OCI-LY7 (cell line): Measurements from ENCODE around the gene DAB2IP. TPM values are rescaled to one million over a fixed set of nuclear protein-coding genes. Genes with fewer than 3 reads are reported as not detected.

Experiments
- BruUV-seq: library from RNA; stranded (reverse); fragments of 400-500 nt; replicated peaks from 2 replicates; lab custom pipeline; 2021; lab: Mats Ljungman, UMichigan
- CTCF ChIA-PET: fragments of 300-600 bp; sonication (Branson Sonifier 250); formaldehyde crosslinking; loops from one replicate; lab custom pipeline; 2022; ENCODE audit warnings: antibody characterized with exemption; ENCODE audit not compliant: unreplicated experiment; lab: Charles Lee
- POLR2A ChIA-PET: fragments of 300-600 bp; sonication (Branson Sonifier 250); formaldehyde crosslinking; loops from one replicate; lab custom pipeline; 2022; ENCODE audit warnings: antibody characterized with exemption; lab: Charles Lee
- DNase-seq: peaks from one replicate; pipeline ENCODE4 v3.0.0-alpha.2; 2015; ENCODE audit warnings: low spot score
- H2AFZ ChIP-seq: fragments of 200-600 bp; sonication (generic), shearing (Covaris generic); 2 replicates; pipeline ENCODE4 v1.6.1; 2014; ENCODE audit warnings: mild to moderate bottlenecking, antibody characterized with exemption, low read length, moderate library complexity
- H3K27ac ChIP-seq: fragments of 200-600 bp; sonication (generic); 2 replicates; pipeline ENCODE4 v1.5.1; 2014; ENCODE audit warnings: mixed run types, low read depth, mild to moderate bottlenecking, moderate library complexity, low read length, inconsistent platforms; ENCODE audit not compliant: poor library complexity, severe bottlenecking
- H3K36me3 ChIP-seq: fragments of 200-600 bp; sonication (generic); 2 replicates; pipeline ENCODE4 v1.6.1; 2014; ENCODE audit warnings: mild to moderate bottlenecking, antibody characterized with exemption, low read length, moderate library complexity, mixed read lengths; ENCODE audit not compliant: insufficient read depth
- H3K4me1 ChIP-seq: fragments of 200-600 bp; sonication (generic); 2 replicates; pipeline ENCODE4 v1.5.1; 2014; ENCODE audit warnings: mild to moderate bottlenecking, low read length; ENCODE audit not compliant: insufficient read depth, poor library complexity, severe bottlenecking
- H3K4me2 ChIP-seq: fragments of 200-600 bp; sonication (generic); 2 replicates; pipeline ENCODE4 v1.6.1; 2014; ENCODE audit warnings: mild to moderate bottlenecking, low read length
- H3K4me3 ChIP-seq: fragments of 200-600 bp; sonication (generic); 2 replicates; pipeline ENCODE4 v1.5.1; 2014; ENCODE audit warnings: mild to moderate bottlenecking, low read depth, low read length; ENCODE audit not compliant: poor library complexity, severe bottlenecking
- H3K79me2 ChIP-seq: fragments of 200-600 bp; sonication (generic); 2 replicates; pipeline ENCODE4 v1.6.1; 2016; ENCODE audit warnings: low read depth, mild to moderate bottlenecking, low read length, moderate library complexity, mixed read lengths; ENCODE audit not compliant: insufficient read depth
- H3K9me2 ChIP-seq: fragments of 200-600 bp; sonication (generic); 2 replicates; pipeline ENCODE4 v1.6.1; 2016; ENCODE audit warnings: mild to moderate bottlenecking, low read length, mixed read lengths; ENCODE audit not compliant: insufficient read depth
- H3K9me3 ChIP-seq: fragments of 200-600 bp; sonication (generic); 2 replicates; pipeline ENCODE4 v1.6.1; 2014; ENCODE audit warnings: mild to moderate bottlenecking, mixed run types, low read length, mixed read lengths
- H4K20me1 ChIP-seq: fragments of 200-600 bp; sonication (generic); 2 replicates; pipeline ENCODE4 v1.6.1; 2014; ENCODE audit warnings: mild to moderate bottlenecking, antibody characterized with exemption, low read length, moderate library complexity, mixed read lengths; ENCODE audit not compliant: insufficient read depth
- EZH2phosphoT487 ChIP-seq: fragments of 200-600 bp; sonication (generic); IDR thresholded peaks from 2 replicates; pipeline ENCODE4 v1.6.1; 2018; ENCODE audit warnings: low read depth, borderline replicate concordance, mild to moderate bottlenecking, mixed run types, antibody characterized with exemption, low read length, moderate library complexity, mixed read lengths
- intact Hi-C: fragments of 100-400 bp; cut with micrococcal nuclease; formaldehyde crosslinking; loops from one replicate; pipeline ENCODE4 v1.10.0; 2022; ENCODE audit not compliant: unreplicated experiment
- total RNA-seq, 2 experiments: library from RNA; depleted of rRNA in 1 of 2; stranded (reverse); fragments of >200 nt in 1 of 2; shearing (Covaris generic) in 1 of 2; gene quantifications; 2 replicates each; pipeline ENCODE4 v1.2.3, GENCODE V29; 2014 to 2022
- TF ChIP-seq, protein P1 (sequence below): fragments of 200-600 bp; sonication (generic); conservative IDR thresholded peaks from 2 replicates; pipeline ENCODE4 v1.5.1; 2014; ENCODE audit warnings: mild to moderate bottlenecking, antibody characterized with exemption, low read length, moderate library complexity, mixed read lengths

Gene DAB2IP
- total RNA-seq, 2 experiments from 2014 or later = 3.9 to 11.1 TPM

DNA sequence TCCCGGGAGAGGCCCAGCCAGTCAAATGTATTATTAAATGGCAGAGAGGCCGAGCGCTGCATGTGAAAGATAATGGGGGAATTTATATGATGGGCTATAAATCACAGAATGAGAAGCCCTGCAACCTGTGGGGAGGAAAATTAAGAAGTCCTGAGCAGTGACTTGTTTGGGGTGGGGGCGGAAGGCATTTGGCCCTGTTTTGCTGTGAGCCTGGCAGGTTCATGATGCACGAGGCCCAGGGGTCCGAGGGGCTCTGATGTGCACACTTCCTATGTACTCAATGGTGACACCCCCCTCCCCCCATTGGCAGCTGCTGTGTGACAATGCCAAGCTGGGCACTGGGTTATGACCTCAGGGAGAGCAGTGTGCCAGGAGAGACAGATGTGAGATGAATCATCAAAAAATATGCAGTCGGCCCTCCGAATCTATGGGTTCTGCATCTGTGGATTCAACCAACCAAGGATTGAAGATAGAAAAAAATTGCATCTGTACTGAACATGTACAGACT is 13.7 kb upstream of the DAB2IP start:
- Histone ChIP-seq H3K4me2 (no peak overlapping the region), H3K9me3 (no peaks in the 10 kb centered on the region), H3K4me1 (peaks cover 7% of the 10 kb centered on the region), H3K36me3 (no peaks in the 10 kb centered on the region), H3K4me3 (no peak overlapping the region), H4K20me1 (no peaks in the 10 kb centered on the region), H3K27ac (no peak overlapping the region), H3K79me2 (no peaks in the 10 kb centered on the region), H2AFZ (no peak overlapping the region), H3K9me2 (no peaks in the 10 kb centered on the region)
- intact Hi-C loops = no loop called here
- TF ChIP-seq, protein P1, sequence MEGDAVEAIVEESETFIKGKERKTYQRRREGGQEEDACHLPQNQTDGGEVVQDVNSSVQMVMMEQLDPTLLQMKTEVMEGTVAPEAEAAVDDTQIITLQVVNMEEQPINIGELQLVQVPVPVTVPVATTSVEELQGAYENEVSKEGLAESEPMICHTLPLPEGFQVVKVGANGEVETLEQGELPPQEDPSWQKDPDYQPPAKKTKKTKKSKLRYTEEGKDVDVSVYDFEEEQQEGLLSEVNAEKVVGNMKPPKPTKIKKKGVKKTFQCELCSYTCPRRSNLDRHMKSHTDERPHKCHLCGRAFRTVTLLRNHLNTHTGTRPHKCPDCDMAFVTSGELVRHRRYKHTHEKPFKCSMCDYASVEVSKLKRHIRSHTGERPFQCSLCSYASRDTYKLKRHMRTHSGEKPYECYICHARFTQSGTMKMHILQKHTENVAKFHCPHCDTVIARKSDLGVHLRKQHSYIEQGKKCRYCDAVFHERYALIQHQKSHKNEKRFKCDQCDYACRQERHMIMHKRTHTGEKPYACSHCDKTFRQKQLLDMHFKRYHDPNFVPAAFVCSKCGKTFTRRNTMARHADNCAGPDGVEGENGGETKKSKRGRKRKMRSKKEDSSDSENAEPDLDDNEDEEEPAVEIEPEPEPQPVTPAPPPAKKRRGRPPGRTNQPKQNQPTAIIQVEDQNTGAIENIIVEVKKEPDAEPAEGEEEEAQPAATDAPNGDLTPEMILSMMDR = no peak
- no peak for TF ChIP-seq EZH2phosphoT487
- POLR2A ChIA-PET = no interaction called here
- no peak for DNase-seq
- BruUV-seq = no TSS peak
- CTCF ChIA-PET = interaction anchor here (0.6 kb wide), 1 partner anchor 51 kb away, joined by 14 read pairs; no protein-coding TSS in a partner anchor

DNA sequence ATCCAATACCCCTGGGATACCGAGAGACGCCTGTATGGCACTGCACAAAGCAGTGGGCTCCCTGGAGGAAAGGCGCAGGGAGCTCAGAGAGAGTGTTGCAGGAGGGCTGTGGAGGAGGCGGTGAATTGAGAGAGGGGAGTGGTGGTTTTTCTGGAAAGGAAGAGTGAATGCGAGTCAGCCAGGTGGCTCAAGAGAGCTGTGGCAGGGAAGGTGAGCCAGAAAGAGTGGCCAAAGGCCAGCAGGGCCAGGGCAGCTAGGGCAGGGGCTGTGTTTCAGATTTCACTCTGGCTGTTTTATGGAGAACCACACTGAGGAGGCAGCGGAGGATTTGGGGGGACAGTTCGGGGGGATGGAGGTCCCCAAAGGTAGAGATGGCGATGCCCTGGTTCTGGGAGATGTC is 13.0 kb upstream of the DAB2IP start:
- Histone ChIP-seq H3K9me3 (no peaks in the 10 kb centered on the region), H3K4me3 (no peak overlapping the region), H2AFZ (no peak overlapping the region), H3K36me3 (no peaks in the 10 kb centered on the region), H4K20me1 (no peaks in the 10 kb centered on the region), H3K4me2 (no peak overlapping the region), H3K79me2 (no peaks in the 10 kb centered on the region), H3K4me1 (peaks cover 7% of the 10 kb centered on the region), H3K9me2 (no peaks in the 10 kb centered on the region), H3K27ac (no peak overlapping the region)
- no peak for TF ChIP-seq EZH2phosphoT487
- TF ChIP-seq, protein P1 = no peak
- CTCF ChIA-PET = interaction anchor here (0.6 kb wide), 1 partner anchor 50 kb away, joined by 14 read pairs; no protein-coding TSS in a partner anchor
- no TSS peak for BruUV-seq
- intact Hi-C loops = no loop called here
- no peak for DNase-seq
- POLR2A ChIA-PET = no interaction called here

DNA sequence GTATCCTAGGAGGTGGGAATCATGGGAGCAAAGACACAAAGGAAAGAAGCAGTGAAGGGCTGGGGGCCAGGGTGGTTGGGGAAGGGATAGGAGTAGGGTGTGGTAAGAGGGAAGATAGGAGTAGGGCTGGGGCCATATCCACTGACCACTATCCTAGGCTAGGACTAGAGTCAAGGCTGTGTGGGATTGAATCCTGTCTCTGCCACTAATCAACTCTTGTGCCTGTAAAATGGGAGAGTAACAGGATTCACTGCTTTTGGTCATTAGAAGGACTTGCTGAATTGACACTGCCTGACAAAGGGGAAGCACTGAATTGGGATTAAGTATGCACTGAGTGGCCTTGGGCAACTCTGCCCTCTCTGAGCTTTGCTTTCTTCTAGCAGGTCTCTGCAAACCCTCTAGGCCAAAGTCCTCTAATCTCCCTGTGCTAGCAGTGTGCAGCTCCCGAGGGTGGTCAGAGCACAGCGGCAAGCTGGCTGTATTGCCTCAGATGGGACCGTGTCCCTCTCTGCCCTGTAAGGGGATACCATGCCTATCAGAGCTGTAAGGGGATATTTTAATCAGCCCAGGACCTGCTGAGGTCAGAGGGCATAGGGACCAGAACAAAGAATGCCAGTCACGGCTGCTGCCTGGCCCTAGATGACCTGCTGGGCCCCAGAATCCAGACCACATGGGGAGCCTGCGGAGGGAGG is 12.4 kb upstream of the DAB2IP start:
- Histone ChIP-seq H3K79me2 (no peaks in the 10 kb centered on the region), H3K27ac (no peak overlapping the region), H3K9me3 (no peaks in the 10 kb centered on the region), H3K4me1 (peaks cover 7% of the 10 kb centered on the region), H3K4me2 (no peak overlapping the region), H3K36me3 (no peaks in the 10 kb centered on the region), H3K4me3 (no peak overlapping the region), H2AFZ (no peak overlapping the region), H3K9me2 (no peaks in the 10 kb centered on the region), H4K20me1 (no peaks in the 10 kb centered on the region)
- intact Hi-C loops = no loop called here
- POLR2A ChIA-PET = interaction anchor here (0.6 kb wide), 1 partner anchor 103 kb away, joined by 3 read pairs; no protein-coding TSS in a partner anchor
- no TSS peak for BruUV-seq
- TF ChIP-seq, protein P1 = no peak
- TF ChIP-seq EZH2phosphoT487 = no peak
- CTCF ChIA-PET = no interaction called here
- DNase-seq = no peak
